MM.1S (cell line): ENCODE data around the gene TBC1D16.

Experiments
- EZH2 ChIP-seq: fragments of 300-600 bp; sonication (generic); optimal IDR thresholded peaks from 2 replicates; pipeline ENCODE3; 2017; ENCODE audit warnings: low read depth, mild to moderate bottlenecking, antibody characterized with exemption, low read length, mixed read lengths
- EZH2phosphoT487 ChIP-seq: fragments of 300-600 bp; sonication (generic); IDR thresholded peaks from 2 replicates; pipeline ENCODE4 v1.6.1; 2018; ENCODE audit warnings: antibody characterized with exemption, low read length
- TF ChIP-seq, protein P1 (sequence below): fragments of 300-600 bp; sonication (generic); IDR thresholded peaks from 2 replicates; pipeline ENCODE4 v1.5.1; 2016; ENCODE audit warnings: antibody characterized with exemption, low read length, mixed read lengths

DNA sequence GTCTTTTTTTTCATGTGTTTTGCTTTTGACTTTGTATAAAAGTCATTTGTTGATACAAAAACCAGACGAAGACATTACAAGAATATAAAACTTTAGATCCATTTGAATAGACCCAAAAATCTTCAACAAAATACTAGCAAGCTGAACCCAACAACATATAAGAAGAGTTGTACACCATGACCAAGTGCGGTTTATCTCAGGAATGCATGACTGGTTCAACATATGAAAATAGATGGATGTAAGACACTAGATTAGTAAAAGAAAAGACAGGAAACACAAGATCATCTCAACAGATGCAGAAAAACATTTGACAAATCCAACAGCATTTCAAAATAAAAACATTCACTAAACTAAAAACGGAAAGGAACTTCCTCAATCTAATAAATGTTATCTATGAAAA is 69.0 kb downstream of the TBC1D16 start:
- TF ChIP-seq, protein P1, sequence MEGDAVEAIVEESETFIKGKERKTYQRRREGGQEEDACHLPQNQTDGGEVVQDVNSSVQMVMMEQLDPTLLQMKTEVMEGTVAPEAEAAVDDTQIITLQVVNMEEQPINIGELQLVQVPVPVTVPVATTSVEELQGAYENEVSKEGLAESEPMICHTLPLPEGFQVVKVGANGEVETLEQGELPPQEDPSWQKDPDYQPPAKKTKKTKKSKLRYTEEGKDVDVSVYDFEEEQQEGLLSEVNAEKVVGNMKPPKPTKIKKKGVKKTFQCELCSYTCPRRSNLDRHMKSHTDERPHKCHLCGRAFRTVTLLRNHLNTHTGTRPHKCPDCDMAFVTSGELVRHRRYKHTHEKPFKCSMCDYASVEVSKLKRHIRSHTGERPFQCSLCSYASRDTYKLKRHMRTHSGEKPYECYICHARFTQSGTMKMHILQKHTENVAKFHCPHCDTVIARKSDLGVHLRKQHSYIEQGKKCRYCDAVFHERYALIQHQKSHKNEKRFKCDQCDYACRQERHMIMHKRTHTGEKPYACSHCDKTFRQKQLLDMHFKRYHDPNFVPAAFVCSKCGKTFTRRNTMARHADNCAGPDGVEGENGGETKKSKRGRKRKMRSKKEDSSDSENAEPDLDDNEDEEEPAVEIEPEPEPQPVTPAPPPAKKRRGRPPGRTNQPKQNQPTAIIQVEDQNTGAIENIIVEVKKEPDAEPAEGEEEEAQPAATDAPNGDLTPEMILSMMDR, result no peak
- TF ChIP-seq EZH2phosphoT487 (no peak), EZH2 (no peak)
